Muscle layer of colon (tissue), 2 donors: ENCODE results near the gene ERBB4.

Experiments
- H3K27ac ChIP-seq: one replicate; pipeline ENCODE4 v1.7.0; 2013; ENCODE audit warnings: low read depth, mild to moderate bottlenecking, low read length, moderate library complexity
- H3K27me3 ChIP-seq, 2 donors: one replicate each; pipeline ENCODE4 v1.7.0; 2013; ENCODE audit warnings: low read length in 2 of 2, mild to moderate bottlenecking in 2 of 2; ENCODE audit not compliant: insufficient read depth in 2 of 2, control insufficient read depth in 1 of 2
- H3K36me3 ChIP-seq: one replicate; pipeline ENCODE4 v1.7.0; 2013; ENCODE audit warnings: mild to moderate bottlenecking, low read length; ENCODE audit not compliant: insufficient read depth
- H3K4me1 ChIP-seq: one replicate; pipeline ENCODE4 v1.7.0; 2013; ENCODE audit warnings: mild to moderate bottlenecking, low read length; ENCODE audit not compliant: insufficient read depth
- H3K4me3 ChIP-seq, 2 donors: one replicate each; pipeline ENCODE4 v1.7.0; 2013; ENCODE audit warnings: low read length in 2 of 2, low read depth in 1 of 2, mild to moderate bottlenecking in 1 of 2, moderate library complexity in 1 of 2
- H3K9ac ChIP-seq: one replicate; pipeline ENCODE4 v1.7.0; 2013; ENCODE audit warnings: low read length
- H3K9me3 ChIP-seq: one replicate; pipeline ENCODE4 v1.7.0; 2013; ENCODE audit warnings: mild to moderate bottlenecking, low read length
- donor health status: abdominal sarcoma.
- donor health status: Adenocarcinoma of cecum.

The ERBB4 gene

DNA sequence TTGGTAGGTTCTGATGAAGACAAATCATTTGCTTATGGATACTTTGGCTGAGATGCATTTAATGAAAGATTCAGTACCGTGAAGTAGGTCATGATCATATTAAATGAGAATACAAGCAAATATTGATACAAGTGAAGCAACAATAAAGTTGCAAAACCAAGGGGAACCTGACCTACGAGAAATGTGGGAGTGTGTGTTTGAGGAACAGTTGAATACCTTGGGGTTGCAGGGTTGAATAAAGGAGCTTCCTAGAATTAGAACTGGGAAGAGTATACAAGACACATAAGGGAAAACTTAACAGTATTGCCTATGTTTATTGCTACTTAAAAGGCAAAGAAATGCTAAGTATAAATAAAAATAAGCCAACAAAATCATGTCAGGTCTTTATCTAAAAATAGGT is 702.9 kb downstream of the ERBB4 start:
- Histone ChIP-seq H3K36me3 (no peaks in the 10 kb centered on the region), H3K9me3 (no peaks in the 10 kb centered on the region), H3K27ac (no peak overlapping the region), H3K4me1 (no peaks in the 10 kb centered on the region), H3K4me3 (no peak overlapping the region), H3K9ac (no peak overlapping the region), H3K27me3 (no peaks in the 10 kb centered on the region)

DNA sequence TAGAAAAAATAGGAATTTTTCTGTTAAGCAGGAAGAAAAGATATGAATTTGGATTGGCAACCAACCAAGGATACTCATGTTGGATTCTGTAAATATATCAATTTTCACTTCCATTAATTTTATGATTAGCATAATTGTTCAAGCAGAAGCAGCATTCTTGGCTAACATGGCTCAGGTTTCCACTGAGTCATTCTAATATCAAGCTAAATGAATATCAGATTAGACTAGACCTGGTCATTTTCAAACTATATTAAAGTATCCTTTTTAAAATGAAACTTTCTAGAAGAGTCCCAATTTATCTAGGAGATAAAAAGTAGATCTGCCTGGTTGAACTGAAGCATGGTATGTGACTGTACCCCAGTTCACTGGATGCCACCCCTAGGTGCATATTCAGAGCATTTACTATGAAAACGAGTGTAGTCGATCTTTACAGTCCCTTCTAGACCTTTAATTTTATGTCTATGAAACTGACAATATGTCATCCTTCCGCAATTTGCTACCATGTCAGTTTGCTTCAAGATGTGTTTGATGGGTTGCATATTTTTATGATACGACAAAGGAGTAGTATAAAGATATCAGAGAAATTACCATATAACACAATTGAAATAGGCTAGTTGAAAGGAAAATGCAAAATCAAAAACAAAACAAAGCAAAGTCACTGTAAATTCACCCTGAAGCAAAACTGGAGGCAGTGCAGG is 704.9 kb downstream of the ERBB4 start:
- no peaks in the 10 kb centered on the region for H3K9me3 ChIP-seq
- no peak overlapping the region for H3K4me3 ChIP-seq
- no peaks in the 10 kb centered on the region for H3K4me1 ChIP-seq
- H3K27me3 ChIP-seq, result no peaks in the 10 kb centered on the region
- H3K27ac ChIP-seq, result no peak overlapping the region
- no peaks in the 10 kb centered on the region for H3K36me3 ChIP-seq
- H3K9ac ChIP-seq, result no peak overlapping the region

DNA sequence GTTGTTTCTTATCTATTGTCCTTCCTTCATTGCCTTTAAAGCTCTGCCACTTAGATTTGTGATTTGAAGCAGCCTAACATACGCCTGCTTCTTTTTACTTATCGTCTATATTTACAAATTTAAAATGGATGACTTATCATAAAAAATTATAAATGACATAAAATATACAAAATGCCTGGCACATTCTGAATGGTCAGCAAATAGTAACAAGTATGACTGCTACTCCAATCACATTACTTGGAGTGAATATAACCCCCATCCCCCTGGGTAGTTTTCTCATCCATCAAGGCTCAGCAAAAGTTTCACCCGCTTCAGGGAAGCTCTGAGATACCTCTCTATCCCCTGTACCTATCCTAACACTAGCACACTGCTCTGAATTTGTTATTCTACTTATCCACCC is 708.9 kb downstream of the ERBB4 start:
- H3K27ac ChIP-seq, result no peak overlapping the region
- H3K27me3 ChIP-seq, result no peaks in the 10 kb centered on the region
- H3K4me3 ChIP-seq, result no peak overlapping the region
- no peaks in the 10 kb centered on the region for H3K36me3 ChIP-seq
- no peaks in the 10 kb centered on the region for H3K9me3 ChIP-seq
- H3K9ac ChIP-seq, result no peak overlapping the region
- H3K4me1 ChIP-seq, result no peaks in the 10 kb centered on the region

DNA sequence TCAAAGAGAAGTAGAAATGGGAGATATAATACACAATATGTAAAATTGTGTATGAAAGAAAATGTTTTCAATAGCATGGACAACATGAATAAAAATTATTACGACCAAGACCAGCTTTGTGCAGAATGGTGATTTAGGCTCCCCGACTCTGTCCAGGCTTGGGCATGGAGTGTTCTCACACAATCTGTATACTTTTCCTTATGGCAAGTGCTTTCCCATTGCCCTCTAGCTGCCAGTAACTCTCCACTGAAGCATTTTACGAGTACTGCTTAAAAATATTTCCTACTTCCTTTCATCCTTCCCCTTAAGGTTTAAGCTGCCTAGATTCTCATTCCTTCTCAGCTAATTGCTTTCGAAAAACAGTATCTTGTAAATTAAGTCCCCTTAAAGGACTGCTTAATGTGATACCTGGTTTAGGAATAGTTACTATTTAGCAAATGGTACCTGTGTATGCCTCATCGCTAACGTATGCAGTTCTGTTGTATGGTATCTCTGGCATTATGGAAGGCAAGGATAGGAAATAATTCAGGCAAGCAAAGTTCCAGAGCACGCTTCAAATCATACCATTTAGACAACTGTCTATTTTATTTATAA is 714.6 kb downstream of the ERBB4 start:
- H3K27ac ChIP-seq, result no peak overlapping the region
- no peak overlapping the region for H3K9ac ChIP-seq

DNA sequence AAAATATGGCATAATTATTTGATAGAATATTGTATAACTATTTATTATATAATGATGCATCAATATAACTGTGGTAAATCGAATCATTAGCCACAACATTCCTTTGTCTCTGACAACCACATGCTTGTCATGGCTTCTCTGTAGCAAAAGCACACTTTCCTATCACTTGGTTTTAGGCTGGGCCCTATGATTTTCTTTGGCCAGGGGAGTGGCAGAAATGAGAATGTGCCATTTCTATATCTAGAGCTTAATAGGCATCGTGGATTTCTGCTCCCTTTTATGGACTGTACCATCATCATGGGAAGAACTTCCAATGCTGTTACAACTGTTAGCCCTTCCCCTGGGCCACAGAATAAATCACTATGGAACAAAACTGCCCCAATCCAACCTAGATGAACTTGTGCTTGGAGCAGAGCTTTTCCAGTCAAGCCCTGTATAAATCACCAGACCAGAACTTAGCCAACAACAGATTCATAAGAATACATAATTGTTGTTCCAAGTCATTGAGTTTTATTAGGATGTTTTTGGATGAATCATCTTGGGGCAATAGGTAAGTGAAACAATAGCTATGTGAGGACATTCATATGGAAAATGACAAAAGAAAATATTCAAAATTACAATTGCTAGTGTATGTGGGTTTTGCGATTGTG is 715.8 kb downstream of the ERBB4 start:
- Histone ChIP-seq H3K9ac (no peak overlapping the region), H3K4me1 (no peaks in the 10 kb centered on the region), H3K27me3 (no peaks in the 10 kb centered on the region), H3K4me3 (no peak overlapping the region), H3K9me3 (no peaks in the 10 kb centered on the region), H3K36me3 (no peaks in the 10 kb centered on the region), H3K27ac (no peak overlapping the region)

More for the DNA sequence above, 714.6 kb downstream of the ERBB4 start:
- Histone ChIP-seq H3K4me3 (no peak overlapping the region), H3K4me1 (no peaks in the 10 kb centered on the region), H3K36me3 (no peaks in the 10 kb centered on the region), H3K27me3 (no peaks in the 10 kb centered on the region), H3K9me3 (no peaks in the 10 kb centered on the region)

DNA sequence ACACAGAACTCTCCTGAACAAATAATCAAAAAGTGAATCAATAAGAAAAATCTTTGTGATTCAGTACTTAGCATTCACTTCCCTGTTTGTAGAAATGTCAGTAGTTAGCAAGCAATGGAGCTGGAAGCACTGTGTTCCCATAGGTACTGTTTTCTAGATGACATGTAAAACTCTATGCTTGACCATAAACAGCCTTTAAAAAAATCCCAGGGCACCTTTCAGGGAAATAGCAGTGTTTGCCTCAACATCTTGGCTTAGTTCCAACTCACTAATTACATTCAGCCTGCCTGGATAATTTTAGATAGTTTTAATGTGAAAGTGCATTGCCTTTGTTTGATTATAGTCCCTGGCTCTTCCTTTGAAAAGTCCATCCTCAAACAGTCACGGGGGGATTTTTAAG is 721.8 kb downstream of the ERBB4 start:
- no peaks in the 10 kb centered on the region for H3K4me1 ChIP-seq
- H3K36me3 ChIP-seq, result no peaks in the 10 kb centered on the region
- H3K9me3 ChIP-seq, result no peaks in the 10 kb centered on the region
- no peak overlapping the region for H3K27ac ChIP-seq
- no peaks in the 10 kb centered on the region for H3K27me3 ChIP-seq
- no peak overlapping the region for H3K4me3 ChIP-seq
- H3K9ac ChIP-seq, result no peak overlapping the region

DNA sequence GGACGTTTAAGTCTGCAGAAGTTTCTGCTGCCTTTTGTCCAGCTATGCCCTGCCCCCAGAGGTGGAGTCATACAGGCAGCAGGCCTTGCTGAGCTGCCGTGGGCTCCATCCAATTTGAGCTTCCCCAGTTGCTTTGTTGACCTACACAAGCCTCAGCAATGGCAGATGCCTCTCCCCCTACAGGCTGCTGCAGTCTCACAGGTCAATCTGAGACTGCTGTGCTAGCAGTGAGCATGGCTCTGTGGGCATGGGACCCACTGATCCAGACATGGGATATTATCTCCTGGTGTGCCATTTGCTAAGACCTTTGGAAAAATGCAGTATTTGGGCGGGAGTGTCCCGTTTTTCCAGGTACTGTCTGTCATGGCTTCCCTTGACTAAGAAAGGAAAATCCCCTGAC is 726.0 kb downstream of the ERBB4 start:
- Histone ChIP-seq H3K9me3 (no peaks in the 10 kb centered on the region), H3K9ac (no peak overlapping the region), H3K27ac (no peak overlapping the region), H3K4me1 (no peaks in the 10 kb centered on the region), H3K4me3 (no peak overlapping the region), H3K27me3 (no peaks in the 10 kb centered on the region), H3K36me3 (no peaks in the 10 kb centered on the region)

DNA sequence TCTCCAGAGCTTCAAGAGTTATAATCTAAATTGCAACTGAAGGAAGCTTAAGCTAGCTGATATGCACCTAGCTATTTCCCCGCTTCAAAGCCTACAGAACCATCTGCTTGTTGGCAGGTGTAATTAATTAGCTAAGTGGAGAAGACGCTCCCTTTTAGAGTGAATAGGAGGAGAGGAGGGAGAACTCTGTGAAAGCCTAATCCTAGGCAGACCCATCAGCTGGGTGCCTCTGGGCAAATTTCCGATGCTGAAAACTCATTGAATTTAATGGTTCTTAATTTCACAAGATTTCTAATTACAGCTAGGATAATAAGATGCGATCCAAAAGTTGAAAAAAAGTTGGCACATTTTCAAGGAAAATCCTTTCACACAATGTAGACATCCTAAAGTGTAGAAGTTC is 735.9 kb downstream of the ERBB4 start:
- Histone ChIP-seq H3K4me1 (no peaks in the 10 kb centered on the region), H3K9me3 (no peaks in the 10 kb centered on the region), H3K4me3 (no peak overlapping the region), H3K36me3 (no peaks in the 10 kb centered on the region), H3K27ac (no peak overlapping the region), H3K9ac (no peak overlapping the region), H3K27me3 (no peaks in the 10 kb centered on the region)

DNA sequence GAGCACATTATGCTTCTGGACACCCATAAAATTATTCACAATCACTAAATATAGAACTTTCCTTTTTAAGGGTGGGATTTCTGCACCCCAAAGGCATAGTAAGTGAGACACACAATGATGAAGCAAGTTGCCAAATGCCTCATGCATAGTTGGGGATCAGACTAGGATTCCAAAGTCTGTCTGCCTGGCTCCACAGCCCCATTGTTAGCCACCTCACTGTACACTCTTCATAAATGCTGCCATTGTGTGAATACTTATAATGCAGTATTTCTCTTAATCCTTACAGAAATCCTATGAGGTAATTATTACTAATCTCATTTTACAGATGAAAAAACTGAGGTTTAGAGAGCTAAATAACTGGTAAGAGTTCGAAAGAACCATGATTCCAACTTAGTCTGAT is 738.6 kb downstream of the ERBB4 start:
- Histone ChIP-seq H3K9me3 (no peaks in the 10 kb centered on the region), H3K36me3 (no peaks in the 10 kb centered on the region), H3K4me1 (no peaks in the 10 kb centered on the region), H3K4me3 (no peak overlapping the region), H3K27me3 (no peaks in the 10 kb centered on the region), H3K9ac (no peak overlapping the region), H3K27ac (no peak overlapping the region)

DNA sequence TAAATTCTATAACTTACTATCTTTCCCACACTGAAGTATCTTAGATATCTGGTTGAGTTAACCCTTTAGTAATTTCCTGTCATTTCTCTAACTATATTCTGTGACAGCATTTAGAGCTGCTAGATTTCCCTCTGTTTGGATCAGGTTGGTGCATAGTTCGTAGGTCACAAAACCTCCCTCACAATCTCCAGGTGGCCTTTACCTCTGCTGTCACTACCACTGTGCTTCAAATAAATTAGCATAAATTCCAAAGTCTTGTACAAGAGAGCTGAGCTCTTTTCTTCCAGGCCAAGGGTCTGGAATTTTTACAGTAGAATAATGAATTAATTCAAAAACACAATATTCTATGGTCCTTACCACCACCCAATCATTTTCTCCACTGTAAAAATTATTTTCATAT is 739.7 kb downstream of the ERBB4 start:
- H3K4me3 ChIP-seq, result no peak overlapping the region
- H3K9me3 ChIP-seq, result no peaks in the 10 kb centered on the region
- H3K9ac ChIP-seq, result no peak overlapping the region
- no peak overlapping the region for H3K27ac ChIP-seq
- no peaks in the 10 kb centered on the region for H3K4me1 ChIP-seq
- no peaks in the 10 kb centered on the region for H3K27me3 ChIP-seq
- H3K36me3 ChIP-seq, result no peaks in the 10 kb centered on the region

DNA sequence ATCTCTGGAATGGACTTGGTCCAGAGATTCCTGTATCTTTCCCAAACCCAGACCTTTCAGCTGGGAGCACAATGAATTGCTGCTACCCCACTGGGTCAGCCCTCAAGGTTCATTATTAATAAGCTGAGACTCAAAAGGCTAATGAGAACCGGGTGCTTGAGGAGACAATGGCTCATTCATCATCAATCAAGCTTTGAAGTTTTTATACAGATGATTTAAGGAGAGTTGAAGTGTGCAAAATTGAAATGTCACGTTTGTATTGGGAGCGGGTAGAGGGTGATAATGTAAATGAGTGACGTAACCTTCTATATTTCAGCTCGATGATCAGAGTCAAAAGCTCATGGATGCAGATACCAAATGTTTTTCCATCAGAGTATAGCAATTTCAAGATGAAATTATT is 744.9 kb downstream of the ERBB4 start:
- no peak overlapping the region for H3K4me3 ChIP-seq
- H3K27me3 ChIP-seq, result no peaks in the 10 kb centered on the region
- H3K9ac ChIP-seq, result no peak overlapping the region
- no peak overlapping the region for H3K27ac ChIP-seq
- no peaks in the 10 kb centered on the region for H3K36me3 ChIP-seq
- no peaks in the 10 kb centered on the region for H3K4me1 ChIP-seq
- no peaks in the 10 kb centered on the region for H3K9me3 ChIP-seq

DNA sequence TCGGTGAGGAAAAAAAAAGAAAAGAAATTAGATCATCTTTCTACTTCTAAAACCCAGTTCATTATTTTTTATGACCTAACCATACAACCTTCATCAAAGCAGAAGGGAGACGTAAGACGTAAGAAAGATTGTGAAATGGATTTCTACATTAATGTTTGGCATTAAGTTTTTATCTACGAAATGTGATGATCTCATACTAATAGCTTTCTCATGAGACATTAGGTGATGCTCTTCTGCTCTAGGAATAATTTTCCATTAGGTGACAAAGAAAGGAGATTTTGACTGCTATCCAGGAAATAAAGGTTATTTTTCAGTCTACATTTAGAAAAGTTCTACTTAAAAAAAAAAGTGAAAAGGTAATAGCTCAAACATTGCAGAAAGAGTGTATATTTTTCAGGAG is 748.6 kb downstream of the ERBB4 start:
- Histone ChIP-seq H3K9me3 (no peaks in the 10 kb centered on the region), H3K9ac (no peak overlapping the region), H3K36me3 (no peaks in the 10 kb centered on the region), H3K4me1 (no peaks in the 10 kb centered on the region), H3K27me3 (no peaks in the 10 kb centered on the region), H3K4me3 (no peak overlapping the region), H3K27ac (no peak overlapping the region)
